NCI-H2029 treated with DMSO at 0.1 percent for 48 hours (cell line): ENCODE measurements around the gene LILRB5.
"Not testable (repeated sequence)": the region's sequence is repeated elsewhere in the genome, so short reads cannot be mapped to it uniquely, and the experiment has no call there.

Source experiments
- DNase-seq: peaks from one replicate; lab custom pipeline; 2025; lab: John Stamatoyannopoulos, UW

The LILRB5 gene

GRCh38 chr19:54211235-54211634 is 45.8 kb downstream of the LILRB5 start:
- no peak for DNase-seq

GRCh38 chr19:54209811-54210494 is 47.1 kb downstream of the LILRB5 start:
- peak; percentile 94 for DNase-seq

GRCh38 chr19:54209058-54209810 is 47.8 kb downstream of the LILRB5 start:
- no peak for DNase-seq

- no peak for DNase-seq
Observed at GRCh38 chr19:54208784-54209057, 48.4 kb downstream of the LILRB5 start.

- DNase-seq, result peak; percentile 29
Observed at GRCh38 chr19:54207983-54208783, 48.9 kb downstream of the LILRB5 start.

- DNase-seq, result no peak
Observed at GRCh38 chr19:54207676-54207982, 49.4 kb downstream of the LILRB5 start.

- DNase-seq, result not testable (repeated sequence)
Observed at GRCh38 chr19:54207193-54207592, 49.9 kb downstream of the LILRB5 start.

GRCh38 chr19:54206831-54207177 is 50.3 kb downstream of the LILRB5 start:
- no peak for DNase-seq

GRCh38 chr19:54206030-54206830 is 50.8 kb downstream of the LILRB5 start:
- DNase-seq, result no peak

- no peak for DNase-seq
Observed at GRCh38 chr19:54204767-54205468, 52.2 kb downstream of the LILRB5 start.

- no peak for DNase-seq
Observed at GRCh38 chr19:54203151-54203611, 53.9 kb downstream of the LILRB5 start.

- DNase-seq, result no peak
Observed at GRCh38 chr19:54201980-54202379, 55.1 kb downstream of the LILRB5 start.

GRCh38 chr19:54201172-54201701 is 55.8 kb downstream of the LILRB5 start:
- DNase-seq, result no peak
